Stimulated activated CD4-positive, alpha-beta T cell treated with anti-CD3 and anti-CD28 coated beads, TNF-alpha, amount 100 ng/mL, for 1 hour (primary cell): ENCODE data around the gene FLNC.

Experiments
- DNase-seq, 3 donors: peaks; one replicate each; pipeline ENCODE4 v3.0.0-alpha.2; 2020; ENCODE audit warnings: low read depth in 3 of 3, low spot score in 1 of 3

FLNC gene

DNA sequence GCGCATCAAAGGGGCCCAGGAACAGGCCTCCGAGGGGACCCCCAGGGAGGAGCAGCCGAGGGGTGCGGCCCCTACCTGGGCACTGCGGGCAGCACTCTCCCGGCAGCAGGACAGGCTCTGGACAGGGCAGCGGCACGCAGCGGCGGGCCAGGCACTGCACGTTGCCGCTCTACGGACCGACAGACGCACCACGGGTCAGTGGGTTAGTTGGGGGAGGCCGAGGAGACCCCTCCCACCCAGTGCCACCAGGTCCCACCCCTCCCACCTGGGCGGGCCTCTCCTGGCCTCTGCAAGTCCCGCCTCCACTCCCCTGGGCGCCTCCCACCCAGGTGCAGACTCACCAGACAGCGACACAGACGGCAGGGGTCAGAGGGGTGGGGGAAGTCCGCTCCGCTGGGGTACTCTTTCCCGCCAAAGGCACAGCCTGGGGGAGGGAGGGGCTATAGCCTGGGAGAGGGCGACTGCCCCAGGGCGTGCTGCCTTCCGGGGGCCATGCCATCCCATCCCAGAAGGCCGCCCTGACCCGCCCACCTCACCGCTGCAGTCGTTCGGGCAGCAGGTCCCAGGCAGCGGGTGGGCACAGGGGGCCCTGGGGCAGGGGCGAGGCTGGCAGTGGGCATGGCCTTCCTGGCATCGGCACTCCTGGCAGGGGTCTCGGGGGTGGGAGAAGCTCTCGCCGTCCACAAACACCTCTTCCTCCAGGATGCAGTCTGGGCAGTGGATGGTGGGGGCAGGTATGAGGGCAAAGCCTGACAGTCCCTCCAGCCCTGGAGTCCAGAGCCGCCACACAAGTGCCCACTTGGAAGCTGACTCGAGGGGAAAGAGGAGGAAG lies 61.1 kb downstream of the FLNC start:
- DNase-seq: no peak

- no peak for DNase-seq
These were observed 61.7 kb downstream of the FLNC start for GRCh38 chr7:128891942-128892269.

DNA sequence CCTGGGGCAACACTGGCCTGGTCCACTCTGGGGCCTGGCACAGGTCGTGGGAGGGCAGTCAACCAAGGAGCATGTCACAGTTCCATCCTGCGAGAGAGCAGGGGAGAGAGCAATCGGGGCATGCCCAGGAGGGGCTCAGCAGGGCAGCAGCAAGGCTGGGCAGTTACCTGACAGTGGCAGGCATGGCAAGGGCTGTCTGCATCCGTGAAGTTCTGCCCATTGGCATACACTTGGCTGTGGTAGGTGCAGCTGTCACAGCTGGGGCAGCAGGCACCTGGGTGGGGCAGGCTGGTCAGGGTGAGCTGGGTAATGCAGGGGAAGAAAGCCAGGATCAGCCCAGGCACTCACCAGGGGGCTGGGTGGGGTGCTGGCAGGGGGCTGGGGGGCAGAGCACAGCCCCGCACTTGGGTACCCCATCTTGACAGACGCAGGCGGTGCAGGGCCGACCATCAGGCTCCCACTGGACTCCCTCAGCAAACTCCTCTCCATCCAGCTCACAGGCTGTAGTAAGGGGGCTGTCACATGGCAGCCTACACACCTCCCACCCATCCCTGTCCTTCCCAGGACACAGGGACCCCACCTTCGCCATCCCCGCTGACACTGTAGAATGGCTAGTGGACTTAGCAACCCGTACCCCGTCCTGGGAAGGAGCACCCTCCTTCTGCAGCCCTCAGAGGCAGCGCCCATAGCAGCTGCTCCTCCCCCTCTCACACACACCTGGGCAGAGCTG lies 62.5 kb downstream of the FLNC start:
- DNase-seq: no peak

DNA sequence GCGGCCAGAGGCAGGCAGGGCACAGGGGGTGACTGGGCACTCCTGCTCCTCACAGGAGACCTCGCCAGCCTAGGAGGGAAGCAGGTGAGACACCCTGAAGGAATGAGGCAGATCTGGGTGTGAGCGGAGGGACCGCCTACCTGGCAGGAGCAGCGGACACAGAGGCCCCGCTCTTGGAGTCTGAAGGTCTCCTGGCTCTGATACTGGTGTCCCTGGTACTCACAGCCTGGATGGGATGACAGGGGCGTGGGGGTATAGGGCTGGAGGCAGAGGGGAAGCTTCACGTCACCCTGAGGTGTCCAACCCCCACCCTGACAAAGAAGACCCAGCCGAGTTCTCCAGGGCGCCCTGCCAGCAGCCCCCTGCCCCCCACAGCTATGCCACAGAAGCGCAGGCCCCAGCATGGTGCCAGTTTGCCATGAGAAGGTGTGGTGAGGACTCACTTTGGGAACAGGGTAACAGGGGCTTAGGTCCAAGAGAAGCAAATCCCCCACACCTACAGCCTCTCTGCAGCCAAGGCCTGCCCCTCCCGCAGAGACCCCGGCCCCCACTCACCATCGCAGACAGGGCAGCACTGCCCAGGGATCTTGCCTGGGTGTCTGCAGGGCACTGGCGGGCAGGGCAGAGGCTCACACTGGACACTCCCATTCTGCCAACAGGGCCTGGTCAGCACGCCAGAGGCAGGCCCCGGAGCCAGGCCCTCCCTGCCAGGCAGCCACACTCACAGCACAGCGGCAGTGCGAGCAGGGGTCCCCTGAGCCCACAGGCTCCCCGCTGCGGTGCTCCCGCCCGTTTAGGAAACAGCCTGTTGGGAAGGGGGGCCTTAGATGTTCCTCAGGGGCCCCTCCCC lies 63.3 kb downstream of the FLNC start:
- no peak for DNase-seq

DNA sequence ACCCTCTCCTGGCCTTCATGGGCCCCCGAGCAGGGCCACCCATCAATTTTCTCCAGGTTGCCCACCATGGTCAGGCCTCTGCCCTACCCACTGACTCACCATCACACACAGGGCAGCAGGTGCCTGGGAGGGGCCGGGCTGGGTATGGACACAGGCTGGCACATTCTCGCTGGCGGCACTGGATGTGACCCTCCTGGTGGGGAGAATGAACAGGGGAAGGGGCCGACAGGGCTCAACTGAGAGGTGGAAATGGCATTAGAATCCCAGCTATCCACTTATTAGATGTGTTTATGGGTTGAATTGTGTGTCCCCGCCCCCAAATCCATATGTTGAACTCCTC lies 63.9 kb downstream of the FLNC start:
- DNase-seq: no peak

DNA sequence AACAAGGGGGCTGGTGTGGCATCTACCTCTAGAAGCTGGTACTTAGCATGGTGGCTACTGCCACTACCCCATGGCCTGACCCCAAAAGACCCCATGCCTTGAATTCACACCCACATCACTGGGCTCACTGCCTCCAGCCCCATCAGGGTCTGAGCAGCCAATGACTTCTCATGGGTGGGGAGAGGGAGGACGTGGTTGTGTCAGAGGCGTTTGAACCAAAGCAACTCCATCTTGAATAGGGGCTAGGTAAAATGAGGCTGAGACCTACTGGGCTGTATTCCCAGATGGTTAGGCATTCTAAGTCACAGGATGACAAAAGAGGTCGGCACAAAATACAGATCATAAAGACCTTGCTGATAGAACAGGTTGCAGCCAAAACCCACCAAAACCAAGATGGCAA lies 65.1 kb downstream of the FLNC start:
- no peak for DNase-seq

DNA sequence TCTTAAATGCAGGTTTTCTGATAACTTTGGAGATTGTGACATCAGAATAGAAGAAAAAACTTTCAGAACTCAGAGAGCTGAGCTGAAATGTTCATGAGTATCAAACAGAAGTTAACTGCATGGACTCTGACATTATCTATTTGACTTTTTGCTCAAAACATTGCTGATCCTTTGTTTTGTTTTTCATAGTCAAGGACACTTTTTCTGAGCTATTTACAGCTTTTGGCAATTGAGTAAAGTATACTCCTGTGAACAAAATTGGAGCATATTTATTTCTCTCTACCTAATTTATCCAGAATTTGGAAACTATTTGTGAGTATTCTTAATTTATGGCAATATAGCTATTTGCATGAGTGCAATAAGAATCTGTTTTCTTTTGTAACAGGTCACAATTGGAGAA lies 69.2 kb downstream of the FLNC start:
- DNase-seq: no peak

DNA sequence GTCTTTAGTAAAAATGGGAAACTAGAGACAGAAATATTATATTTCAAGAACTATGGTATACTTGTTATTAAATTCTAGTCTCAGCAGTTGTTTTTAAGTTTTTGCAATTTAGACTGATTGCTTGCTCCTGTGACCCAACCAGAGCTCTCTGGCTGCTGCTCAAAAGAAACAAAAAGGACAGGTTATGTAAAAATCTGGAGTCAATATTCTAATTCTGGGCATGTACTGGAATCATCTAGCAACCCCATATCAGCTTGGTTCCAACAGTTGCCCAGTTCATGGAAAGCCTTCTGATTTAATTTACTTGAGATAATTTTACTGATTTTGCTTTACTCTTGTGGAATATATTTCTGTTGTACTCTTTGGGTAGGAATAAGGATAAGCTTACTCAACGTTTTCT lies 70.0 kb downstream of the FLNC start:
- no peak for DNase-seq

DNA sequence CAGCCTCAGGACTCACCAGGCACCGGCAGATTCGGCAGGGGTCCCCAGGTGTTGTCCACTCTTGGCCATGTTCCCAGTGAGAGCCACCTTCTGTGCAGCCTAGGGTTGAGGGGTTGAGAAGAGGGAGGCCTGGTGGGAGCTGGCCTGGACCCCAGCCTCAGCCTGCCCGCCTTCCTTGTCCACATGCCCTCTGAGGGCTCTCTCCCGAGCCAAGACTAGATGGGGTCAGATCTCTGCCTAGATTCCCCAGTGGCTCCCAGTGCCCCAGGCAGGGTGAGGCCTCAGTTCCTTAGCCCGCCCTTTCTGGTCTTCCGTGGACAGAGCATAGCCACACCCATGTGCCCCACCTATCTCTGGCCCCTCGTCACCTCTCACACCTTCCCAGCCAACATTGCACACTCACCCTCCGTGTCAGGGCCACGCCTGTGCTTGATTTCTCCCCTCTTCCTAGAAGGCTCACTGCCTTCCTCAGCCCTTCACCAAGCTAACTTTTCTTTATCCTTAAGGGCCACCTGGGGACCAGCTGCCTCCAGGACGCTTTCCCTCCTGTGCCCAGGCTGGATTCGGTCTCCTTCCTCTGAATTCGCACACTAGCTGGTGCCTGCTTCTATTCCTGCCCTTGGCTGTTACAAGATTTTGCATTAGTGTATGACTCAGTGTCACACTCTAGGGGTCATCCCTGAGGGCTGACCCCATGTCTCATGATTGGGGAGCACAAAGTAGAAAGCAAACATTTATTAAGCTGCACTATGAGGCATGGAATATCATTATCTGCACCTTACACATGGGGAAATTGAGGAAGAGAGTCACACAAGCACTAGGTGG lies 72.8 kb downstream of the FLNC start:
- no peak for DNase-seq

- no peak for DNase-seq
These were observed 73.6 kb downstream of the FLNC start for GRCh38 chr7:128903621-128904361.

GRCh38 chr7:128904381-128905197 lies 74.4 kb downstream of the FLNC start:
- DNase-seq: no peak

DNA sequence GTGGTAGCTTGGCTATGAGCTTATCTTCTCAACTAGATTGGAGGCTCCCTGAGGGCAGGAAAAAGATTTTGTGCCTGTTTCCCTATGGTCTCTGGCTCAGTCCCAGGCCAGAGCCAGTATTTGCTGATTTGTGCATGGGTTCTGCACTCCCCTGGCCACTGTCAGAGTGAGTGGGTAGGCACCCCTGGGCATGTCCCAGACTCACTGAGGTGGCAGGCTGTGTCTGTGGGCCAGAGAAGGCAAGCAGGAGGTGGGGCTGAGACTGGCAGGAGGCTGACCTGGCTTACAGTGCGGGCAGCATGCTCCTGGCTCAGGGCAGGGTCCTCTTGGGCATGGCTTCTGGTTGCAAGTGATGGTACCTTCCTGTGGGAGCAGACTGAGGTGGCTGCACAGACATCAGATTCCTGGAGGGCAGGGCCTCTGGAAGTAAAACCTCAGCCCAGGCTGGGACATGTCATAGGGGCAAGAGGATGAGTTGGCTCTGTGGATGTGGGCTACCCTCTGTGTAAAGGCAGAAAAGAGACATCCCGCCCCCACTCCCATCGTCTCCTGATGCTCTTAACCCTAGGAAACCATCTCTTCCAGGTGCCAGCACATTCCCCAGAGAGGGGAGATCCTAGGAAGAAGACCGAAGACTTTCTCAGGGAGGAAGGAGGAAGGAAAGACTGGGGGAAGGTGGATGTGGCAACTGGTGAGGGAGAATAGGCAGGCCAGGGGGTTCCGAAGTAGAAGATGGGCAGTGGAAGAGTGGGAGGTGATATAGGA lies 76.0 kb downstream of the FLNC start:
- DNase-seq: no peak

- DNase-seq: no peak
These were observed 76.8 kb downstream of the FLNC start for GRCh38 chr7:128906766-128907559.
